ENCODE data around the gene RUBCN.
"Not testable (repeated sequence)": the region's sequence is repeated elsewhere in the genome, so short reads cannot be mapped to it uniquely, and the experiment has no call there.

The RUBCN gene

DNA sequence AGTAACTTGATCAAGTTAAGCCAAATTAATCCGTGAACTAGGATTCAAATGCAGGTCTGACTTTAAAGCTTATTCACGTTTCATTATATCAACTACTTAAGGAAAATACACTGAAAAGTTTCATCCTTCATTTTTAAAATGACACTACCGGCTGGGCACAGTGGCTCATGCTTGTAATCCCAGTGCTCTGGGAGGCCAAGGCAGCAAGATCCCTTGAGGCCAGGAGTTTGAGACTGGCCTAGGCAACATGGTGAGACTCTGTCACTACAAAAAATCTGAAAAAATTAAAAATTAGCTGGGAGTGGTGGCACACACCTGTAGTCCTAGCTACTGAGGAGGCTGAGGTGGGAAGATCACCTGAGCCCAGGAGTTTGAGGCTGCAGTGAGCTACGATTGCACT, 3.7 kb downstream of the RUBCN start:
- DNase-seq: no peak

DNA sequence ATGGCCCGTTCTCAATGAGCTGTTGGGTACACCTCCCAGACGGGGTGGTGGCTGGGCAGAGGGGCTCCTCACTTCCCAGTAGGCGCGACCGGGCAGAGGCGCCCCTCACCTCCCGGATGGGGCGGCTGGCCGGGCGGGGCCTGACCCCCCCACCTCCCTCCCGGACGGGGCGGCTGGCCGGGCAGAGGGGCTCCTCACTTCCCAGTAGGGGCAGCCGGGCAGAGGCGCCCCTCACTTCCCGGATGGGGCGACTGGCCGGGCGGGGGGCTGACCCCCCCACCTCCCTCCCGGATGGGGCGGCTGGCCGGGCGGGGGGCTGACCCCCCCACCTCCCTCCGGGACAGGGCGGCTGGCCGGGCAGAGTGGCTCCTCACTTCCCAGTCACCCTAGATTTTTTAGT, 5.2 kb downstream of the RUBCN start:
- DNase-seq: not testable (repeated sequence)

DNA sequence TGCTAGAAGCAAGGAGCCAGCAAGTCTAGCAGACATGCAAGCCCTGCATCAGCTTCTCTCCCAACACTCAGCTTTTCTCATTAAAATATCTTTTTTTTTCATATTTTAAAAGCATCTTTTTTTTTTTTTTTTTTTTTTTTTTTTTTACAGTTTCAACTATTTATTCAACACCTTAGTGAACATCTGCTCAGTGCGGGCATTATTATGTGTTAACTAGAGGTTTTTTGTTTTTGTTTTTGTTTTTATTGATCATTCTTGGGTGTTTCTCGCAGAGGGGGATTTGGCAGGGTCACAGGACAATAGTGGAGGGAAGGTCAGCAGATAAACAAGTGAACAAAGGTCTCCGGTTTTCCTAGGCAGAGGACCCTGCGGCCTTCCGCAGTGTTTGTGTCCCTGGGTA, 5.9 kb downstream of the RUBCN start:
- DNase-seq: not testable (repeated sequence)

DNA sequence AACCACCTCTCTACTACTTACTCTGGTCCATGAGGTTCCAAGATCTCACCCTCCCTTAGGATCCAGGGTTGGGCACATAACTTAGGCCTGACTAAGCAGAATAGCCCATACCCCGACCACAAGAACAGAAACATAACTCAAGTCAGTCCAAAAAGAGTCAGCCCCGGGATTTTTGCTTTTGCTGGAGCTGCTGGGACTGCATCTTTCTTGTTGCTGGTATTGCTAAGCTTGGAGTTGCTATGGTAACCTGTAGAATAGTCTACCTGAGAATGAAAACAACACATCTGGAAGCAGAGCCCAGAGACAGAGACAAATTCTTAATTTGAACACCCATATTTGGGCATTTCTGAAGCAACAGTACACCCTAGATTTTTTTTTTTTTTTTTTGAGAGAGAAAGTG, 6.5 kb downstream of the RUBCN start:
- no peak for DNase-seq

DNA sequence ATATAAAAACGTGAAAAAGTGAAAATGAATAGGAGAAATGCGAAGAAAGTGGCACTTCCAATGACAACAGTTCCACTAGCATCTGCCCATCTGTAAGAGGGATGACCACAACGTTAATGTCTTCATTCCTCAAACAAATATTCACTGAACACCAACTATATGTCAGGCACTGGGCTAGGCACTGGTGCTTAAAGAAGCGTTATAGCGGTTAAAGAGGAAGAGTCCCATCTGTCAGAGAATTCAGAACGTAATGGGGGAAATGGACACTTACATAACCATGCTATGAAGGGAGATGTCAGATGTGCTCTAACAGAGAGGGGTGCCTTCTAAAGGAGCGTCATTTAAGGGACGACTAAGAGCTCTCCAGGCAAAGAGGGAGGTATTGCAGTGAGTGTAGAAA, 8.2 kb downstream of the RUBCN start:
- no peak for DNase-seq

DNA sequence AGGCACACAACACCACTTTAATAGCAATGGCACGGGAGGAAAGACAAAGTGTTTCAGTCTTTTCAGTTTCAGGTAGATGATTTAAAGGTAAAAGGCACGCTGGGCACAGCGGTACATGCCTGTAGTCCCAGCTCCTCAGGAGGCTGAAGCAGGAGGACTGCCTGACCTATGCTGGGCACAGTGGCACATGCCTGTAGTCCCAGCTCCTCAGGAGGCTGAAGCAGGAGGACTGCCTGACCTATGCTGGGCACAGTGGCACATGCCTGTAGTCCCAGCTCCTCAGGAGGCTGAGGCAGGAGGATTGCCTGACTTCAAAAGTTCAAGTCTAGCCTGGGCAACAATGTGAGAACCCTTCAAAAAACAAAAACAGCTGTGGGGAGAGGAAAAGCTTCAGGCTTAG, 8.8 kb downstream of the RUBCN start:
- DNase-seq: not testable (repeated sequence)

DNA sequence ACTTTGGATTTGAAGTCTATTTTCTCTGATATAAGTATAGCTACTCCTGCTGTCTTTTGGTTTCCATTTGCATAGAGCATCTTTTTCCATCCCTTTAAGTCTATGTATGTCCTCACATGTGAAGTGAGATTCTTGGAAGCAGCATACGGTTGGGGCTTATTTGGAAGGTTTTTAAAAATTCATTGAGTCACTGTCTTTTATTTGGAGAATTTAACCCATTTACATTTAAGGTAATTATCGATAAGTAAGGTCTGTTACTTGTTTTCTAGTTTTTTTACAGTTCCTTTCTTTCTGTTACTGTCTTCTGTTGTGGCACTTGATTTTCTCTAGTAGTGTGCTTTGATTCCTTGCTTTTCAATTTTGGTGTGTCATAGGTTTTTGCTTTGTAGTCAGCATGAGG, 14.0 kb downstream of the RUBCN start:
- DNase-seq: no peak

DNA sequence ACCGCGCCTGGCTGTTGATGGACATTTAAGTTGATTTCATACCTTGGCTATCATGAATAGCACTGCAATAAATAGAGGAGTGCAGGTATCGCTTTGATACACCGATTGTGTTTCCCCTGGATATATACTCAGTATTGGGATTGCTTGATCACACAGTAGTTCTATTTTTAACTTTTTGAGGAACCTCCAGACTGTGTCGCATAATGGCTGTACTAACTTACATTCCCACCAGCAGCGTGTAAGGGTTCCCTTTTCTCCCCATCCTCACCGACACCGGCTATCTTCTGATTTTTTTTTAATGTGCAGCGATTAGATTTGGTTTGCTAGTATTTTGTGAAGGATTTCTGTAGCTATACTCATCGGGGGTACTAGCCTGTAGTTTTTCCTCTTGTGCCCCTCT, 16.0 kb downstream of the RUBCN start:
- DNase-seq: no peak

DNA sequence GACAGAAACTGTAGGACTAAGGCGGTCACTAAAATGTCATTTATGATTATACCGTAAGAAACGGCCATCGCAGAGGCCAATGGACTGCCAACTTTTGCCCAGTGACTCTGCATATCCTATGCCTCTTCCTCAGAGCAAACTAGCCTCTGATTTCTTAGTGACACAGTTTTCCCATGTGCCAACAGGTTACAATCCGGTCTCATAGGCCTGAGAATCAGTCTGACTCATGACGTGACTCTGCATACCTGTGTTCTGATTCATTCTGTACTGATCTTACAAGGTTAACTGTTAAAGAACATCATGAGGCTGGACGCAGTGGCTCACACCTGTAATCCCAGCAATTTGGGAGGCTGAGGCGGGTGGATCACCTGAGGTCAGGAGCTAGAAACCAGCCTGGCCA, 17.8 kb downstream of the RUBCN start:
- DNase-seq: no peak

DNA sequence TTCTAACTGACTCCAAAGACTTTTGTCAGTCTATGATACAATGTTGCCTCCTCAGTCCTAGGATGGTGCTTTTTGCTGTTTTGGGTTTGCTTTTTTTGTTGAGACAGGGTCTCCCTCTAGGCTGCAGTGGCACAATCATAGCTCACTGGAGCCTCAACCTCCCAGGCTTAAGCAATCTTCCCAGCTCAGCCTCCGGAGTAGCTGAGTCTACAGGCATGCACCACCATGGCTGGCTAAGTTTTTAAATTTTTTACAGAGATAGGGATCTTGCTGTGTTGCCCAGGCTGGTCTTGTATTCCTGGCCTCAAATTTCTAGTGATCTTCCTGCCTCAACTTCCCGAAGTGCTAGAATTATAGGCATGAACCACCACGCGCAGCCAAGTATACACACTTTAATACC, 22.5 kb downstream of the RUBCN start:
- no peak for DNase-seq

DNA sequence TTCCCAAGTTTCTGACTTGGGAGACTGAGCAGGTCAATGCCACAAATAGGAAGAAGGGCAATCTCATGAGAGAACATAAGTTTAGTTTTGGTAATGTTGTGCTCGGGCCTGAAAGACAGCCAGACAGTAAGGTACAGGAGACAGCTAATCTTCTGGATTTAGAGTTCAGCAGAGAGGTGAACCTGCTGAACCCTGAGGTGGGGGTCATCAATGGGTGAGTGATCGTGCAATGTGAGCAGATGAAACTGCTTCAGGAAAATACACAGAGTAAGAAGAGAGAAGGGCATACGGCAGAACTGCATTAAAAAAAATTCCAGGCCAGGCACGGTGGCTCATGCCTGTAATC, 23.3 kb downstream of the RUBCN start:
- no peak for DNase-seq

DNA sequence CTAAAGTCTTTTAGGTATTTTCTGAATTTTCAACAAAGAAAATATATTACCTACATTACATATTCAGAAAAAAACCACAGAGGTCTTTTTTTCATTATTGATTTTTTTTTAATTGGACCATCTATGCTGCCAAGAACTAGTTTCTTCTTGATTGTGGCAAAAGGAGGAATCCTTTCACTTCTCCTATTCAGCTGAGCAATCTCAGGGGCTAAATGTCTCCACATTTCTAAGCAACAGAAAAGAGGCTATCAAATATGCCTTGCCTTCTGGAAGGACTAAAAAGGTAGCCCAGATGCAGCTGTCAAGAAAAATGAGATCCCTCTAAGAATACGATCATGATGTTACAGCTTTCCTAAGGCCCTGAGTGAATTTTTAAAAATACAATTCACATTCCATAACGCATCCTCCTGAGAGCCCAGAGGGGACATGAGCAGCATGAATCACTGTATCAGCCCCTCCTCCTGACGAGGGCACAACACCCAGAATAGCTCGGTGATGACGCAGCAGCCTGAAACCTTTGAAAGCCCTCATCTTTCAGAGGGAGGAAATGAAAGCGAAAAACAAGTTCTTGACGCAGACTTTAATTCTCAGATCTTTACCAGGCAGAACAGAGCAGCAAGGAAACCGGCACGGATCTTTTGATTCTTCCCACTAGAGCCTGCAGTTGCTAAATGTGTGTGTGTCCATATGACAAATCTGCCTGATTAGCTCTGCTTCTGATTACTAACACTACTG, 24.6 kb downstream of the RUBCN start:
- peak; percentile 57 for DNase-seq

DNA sequence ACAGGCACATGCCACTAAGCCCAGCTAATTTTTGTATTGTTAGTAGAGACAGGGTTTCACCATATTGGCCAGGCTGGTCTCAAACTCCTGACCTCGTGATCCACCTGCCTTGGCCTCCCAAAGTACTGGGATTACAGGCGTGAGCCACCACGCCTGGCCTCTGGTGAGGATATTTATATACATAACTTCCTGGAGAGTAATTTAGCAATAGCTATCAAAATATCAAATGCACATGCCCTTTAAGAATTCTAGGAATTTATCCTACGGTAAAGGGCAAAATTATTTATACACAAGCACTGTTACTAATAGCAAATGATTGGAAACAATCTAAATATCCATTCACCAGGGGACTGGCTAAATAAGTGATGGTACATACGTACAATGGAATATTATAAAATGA, 25.7 kb downstream of the RUBCN start:
- DNase-seq: not testable (repeated sequence)

DNA sequence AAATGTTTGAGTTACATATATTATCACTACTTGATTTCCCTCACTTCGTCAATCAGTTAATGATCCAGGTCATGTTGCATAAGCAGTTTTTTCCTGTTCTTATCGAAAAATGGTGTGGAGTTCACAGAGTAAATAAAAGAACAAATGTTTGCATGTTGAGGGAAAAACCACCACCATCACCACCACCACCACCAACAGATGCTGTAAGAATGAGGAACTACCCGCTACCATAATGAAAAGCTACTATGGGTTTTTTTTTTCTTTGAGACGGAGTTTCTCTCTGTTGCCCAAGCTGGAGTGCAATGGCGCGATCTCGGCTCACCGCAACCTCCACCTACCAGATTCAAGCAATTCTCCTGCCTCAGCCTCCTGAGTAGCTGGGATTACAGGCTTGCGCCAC, 27.6 kb downstream of the RUBCN start:
- no peak for DNase-seq

DNA sequence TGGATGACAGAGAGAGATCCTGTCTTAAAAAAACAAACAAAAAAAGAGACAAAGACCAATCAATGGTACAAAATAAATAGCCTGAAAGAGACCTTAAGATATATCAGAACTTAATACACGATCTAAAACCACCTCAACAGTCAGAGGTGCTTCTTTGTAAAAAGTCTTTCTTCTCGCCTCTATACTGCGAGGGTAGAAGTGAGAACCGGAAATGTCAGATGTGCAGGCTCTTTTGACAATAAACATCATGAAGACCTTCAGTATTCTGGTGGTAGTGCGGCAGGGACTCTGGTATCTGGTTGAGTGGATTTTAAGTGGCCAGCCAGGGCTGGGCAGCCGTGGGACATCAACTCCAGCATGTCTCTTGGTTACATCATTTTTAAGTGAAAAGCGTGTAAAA, 30.0 kb downstream of the RUBCN start:
- DNase-seq: no peak

DNA sequence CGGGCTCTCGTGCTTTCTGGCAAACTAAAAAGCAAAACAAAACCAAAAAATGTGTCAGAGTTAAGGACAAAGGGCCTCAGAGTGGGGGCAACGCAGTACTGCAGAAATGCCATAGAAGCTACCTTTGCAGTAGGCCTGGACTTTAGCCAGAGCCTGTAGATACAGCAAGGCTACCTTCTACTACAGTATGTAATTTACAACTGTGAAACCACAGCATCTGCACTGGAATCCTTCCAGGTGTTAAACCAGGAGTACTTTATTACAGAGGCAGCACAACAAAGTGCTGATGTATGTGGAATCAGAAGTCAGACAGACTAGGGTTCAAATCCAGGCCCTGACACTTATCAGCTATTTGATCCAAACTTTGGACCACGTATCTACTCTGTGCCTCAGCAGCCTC, 34.9 kb downstream of the RUBCN start:
- DNase-seq: no peak

DNA sequence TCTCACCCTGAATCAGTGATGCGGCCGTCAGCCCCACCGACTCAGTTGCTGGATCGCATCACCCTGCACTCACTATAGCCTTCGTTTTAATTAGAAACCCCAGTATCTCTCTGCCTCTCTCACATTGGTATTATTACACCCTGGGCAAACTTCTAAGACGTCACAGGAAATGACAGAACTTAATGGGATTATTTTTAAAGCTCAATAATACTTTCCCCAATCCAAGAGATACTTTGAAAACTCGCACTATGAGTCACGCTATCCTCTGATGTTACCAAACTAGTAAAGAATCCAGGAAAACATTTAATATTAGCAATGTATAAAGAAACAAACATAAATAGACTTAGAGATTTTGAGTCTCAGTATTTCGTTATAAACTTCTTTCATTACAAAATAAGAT, 36.6 kb downstream of the RUBCN start:
- DNase-seq: no peak

DNA sequence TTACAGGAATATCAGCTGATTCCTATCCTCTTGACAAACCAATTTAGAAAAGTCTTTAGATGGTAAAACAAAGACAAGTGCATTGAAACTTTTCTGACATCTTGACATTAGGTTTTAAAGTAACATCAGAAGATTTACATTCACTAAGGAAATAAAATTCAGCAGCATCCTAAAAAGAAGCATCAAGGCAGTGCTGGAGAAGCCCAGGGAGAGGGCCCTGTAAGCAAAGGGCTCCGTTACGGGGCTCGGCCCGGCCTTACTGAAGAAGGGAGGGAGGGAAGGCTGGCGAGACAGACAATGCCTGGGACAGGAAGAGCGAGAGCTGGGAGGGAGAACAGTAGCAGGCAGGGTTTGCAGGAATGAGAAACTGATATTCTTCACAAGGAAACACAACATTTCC, 39.3 kb downstream of the RUBCN start:
- DNase-seq: no peak

DNA sequence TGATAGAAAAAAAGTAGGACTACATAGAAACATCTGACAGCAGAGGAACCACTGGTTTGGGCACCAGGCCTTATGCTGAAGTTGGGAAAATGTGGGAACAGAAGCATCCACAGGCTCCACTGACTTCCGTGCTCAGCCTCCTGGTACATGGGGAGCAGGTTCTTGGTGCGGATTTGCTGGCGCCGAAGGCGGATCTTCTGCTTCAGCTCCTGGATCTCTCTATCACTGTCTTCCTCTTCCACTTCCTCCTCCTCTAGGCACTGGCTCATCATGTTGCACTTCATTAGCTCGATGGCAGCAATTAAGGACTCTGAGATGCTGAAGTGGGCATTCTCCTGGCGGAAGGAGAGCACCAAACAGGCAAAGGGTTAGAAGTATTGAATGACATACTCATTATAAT, 42.5 kb downstream of the RUBCN start:
- DNase-seq: no peak

DNA sequence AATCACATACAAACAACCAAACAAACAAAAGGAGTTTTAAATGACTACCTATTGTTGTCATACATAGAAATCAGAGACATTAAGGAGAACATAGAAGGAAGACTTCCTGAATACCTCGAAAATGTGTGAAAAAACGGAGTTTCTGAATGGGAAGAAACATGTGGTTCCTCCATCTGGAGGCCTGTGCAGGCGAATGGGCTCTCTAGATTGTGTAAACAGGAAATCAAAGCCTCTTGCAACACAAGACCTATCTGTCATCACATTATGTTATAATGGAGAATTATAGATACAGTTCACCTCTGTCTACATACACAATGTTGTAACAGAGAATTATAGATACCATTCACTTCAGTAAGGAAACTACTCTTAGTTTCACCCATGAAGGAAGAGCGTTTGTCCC, 44.1 kb downstream of the RUBCN start:
- DNase-seq: no peak

DNA sequence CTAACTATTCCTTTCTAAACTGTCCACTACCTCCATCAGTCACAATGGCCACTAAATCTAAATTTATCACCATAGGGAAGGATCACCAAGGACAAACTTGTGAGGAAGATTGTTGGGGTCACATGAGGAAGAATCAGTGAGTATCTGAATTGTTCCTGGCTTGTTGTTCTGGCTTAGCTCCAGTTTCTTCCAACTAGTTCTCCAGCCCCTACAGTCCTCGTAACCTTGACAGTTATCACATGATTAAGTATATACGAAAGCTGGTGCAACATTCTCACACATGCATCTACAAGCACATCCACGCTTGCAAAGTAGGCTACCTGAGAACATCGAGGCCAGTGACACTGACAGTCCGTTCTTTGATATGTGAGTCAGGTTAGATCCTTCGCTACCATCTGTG, 46.0 kb downstream of the RUBCN start:
- no peak for DNase-seq

DNA sequence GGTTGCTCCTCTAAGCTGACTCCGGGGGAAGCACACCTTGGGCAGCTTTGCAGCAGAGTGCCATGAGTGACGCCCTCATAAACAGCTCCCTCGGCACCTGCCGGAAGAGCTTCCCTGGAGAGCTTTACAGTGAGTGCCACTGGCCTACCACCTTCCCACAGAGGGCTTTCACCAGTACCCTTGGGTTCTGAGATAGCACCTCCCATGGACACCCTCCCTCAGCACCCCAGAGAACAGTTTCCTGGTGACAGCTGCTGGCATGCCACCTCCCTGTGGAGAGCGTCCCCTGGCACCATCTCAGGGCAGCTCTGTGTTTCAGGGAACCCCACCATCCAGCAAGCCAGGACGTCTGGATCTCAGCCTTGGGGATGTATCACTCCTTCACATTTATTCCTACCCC, 49.1 kb downstream of the RUBCN start:
- DNase-seq: no peak

DNA sequence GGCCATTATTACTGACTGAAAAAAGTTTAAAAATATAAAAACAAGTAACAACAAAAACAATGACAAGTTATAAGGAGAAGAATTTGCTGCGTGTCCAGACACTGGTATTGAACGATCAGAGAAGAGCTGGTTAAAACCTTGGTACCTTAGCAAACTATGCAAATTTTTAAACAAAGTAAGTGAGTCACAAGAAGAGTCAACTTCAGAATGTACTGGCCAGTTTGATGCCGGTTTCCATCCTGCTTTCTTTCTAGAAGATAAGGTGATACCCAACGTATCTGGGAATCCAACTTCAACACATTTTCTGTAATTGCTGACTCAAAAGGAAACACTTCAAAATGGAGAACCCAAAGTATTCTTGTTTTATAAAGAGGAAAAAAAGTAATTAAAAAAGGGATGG, 49.8 kb downstream of the RUBCN start:
- no peak for DNase-seq

DNA sequence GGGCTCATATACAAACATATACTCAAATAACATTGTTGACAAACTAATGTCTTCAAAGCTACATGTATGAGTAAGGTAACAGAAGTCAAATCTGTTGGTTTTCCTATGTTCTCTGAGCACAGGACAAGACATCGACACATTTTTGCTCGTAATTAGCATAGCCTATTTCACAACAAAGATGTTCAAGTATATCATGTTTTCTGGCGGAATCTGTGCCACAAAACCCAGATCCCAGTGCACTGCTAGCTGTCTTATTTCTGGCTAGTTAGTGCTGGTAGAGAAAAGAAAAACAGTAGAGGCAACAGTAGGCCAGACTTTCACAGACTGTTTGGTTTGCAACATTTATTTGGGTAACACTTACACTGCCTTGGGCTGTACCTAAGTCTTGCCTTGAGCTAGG, 51.2 kb downstream of the RUBCN start:
- DNase-seq: no peak

DNA sequence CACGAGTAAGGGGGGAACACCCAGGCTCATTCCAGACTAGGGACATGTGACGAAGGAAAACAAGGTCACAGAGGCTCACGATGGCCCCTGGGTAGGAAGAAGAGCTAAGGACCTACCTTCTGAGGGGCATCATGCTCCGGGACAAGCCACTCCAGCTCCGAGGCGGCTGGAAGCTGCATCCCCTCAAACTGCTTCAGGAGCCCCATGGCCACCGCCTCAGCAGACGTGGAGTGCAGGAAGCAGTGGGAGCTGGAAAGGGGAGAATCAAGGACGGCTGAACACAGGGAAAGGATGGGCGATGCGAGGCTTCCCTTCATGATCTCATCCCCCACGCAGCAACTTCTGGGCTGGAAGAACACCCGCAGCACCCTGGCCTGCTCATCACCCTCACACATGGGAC, 53.5 kb downstream of the RUBCN start:
- DNase-seq: no peak

DNA sequence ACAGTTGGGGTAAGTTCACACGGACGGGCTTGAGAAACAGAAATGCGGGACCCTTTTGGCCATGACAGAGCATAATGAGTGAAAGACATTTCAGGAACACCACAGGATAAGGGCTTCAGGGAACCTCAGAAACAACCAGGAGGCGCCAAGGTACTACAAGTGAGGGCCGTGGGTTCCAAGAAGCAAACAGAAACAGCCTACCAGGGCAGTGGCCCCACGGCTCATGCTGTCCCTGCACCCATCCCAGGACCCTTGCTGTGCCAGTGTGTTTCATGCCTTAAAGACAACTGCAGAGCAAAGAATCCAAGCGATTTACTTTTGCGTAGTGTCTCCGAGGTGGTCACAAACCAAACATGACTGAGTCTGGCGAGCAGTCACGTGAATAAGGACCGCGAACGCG, 54.0 kb downstream of the RUBCN start:
- DNase-seq: no peak
